ENCODE measurements around the gene CYP8B1.

Gene CYP8B1

GRCh38 chr3:42867138-42867537 lies 8.5 kb downstream of the CYP8B1 start:
- peaks cover 3% of the 10 kb centered on the region for H3K9me3 ChIP-seq (ENCODE audit: insufficient read depth, low read depth, low read length)
- H3K4me1 ChIP-seq (ENCODE audit: control insufficient read depth in 1 of 2, insufficient read depth in 2 of 2, low read length in 2 of 2), result no peaks in the 10 kb centered on the region
- H2AFZ ChIP-seq (ENCODE audit: insufficient read depth, low read length, poor library complexity), result no peak overlapping the region
- H2BK5ac ChIP-seq (ENCODE audit: low read depth, low read length, poor library complexity), result no peak overlapping the region
- no peaks in the 10 kb centered on the region for H3K27me3 ChIP-seq (ENCODE audit: insufficient read depth, low read length)
- H2BK120ac ChIP-seq (ENCODE audit: insufficient read depth, low read length, poor library complexity), result no peak overlapping the region
- no peak overlapping the region for H2BK12ac ChIP-seq (ENCODE audit: low read length)
- H3K9ac ChIP-seq (ENCODE audit: low read length), result no peak overlapping the region
- H3K4me2 ChIP-seq (ENCODE audit: low read length), result no peak overlapping the region
- peaks cover 11 to 15% of the 10 kb centered on the region in 2 experiments for H3K36me3 ChIP-seq (ENCODE audit: control insufficient read depth in 1 of 2, insufficient read depth in 2 of 2, low read length in 2 of 2)
- H3K23ac ChIP-seq (ENCODE audit: low read length), result no peak overlapping the region
- DNase-seq, result no peak
- H2AK5ac ChIP-seq (ENCODE audit: low read length), result no peak overlapping the region
- H3K4ac ChIP-seq (ENCODE audit: low read depth, low read length), result no peak overlapping the region
- H4K8ac ChIP-seq (ENCODE audit: low read depth, low read length), result no peak overlapping the region
- no peak overlapping the region for H3K4me3 ChIP-seq (ENCODE audit: low read depth, low read length)
- no peak overlapping the region for H3K27ac ChIP-seq (ENCODE audit: low read depth, low read length)
- H3K18ac ChIP-seq (ENCODE audit: low read length), result no peak overlapping the region
- no peak overlapping the region for H4K12ac ChIP-seq (ENCODE audit: low read depth, low read length)
- no peak overlapping the region for H4K91ac ChIP-seq (ENCODE audit: low read depth, low read length)
- H3K14ac ChIP-seq (ENCODE audit: low read length), result no peak overlapping the region
- no peaks in the 10 kb centered on the region for H3K79me1 ChIP-seq (ENCODE audit: low read length)
- no CpG with 5 or more reads among the region's 7 CpGs for WGBS (ENCODE audit: extremely low coverage, insufficient coverage, insufficient read length)
- H3K79me2 ChIP-seq (ENCODE audit: control insufficient read depth, insufficient read depth, low read length, poor library complexity), result no peaks in the 10 kb centered on the region

- Histone ChIP-seq H3K9me3 (ENCODE audit: insufficient read depth, low read depth, low read length) (peaks cover 3% of the 10 kb centered on the region), H3K18ac (ENCODE audit: low read length) (no peak overlapping the region), H3K4me2 (ENCODE audit: low read length) (no peak overlapping the region), H3K4me1 (ENCODE audit: control insufficient read depth in 1 of 2, insufficient read depth in 2 of 2, low read length in 2 of 2) (no peaks in the 10 kb centered on the region), H3K23ac (ENCODE audit: low read length) (no peak overlapping the region), H4K91ac (ENCODE audit: low read depth, low read length) (no peak overlapping the region), H2BK120ac (ENCODE audit: insufficient read depth, low read length, poor library complexity) (no peak overlapping the region), H3K14ac (ENCODE audit: low read length) (no peak overlapping the region), H3K36me3 (ENCODE audit: control insufficient read depth in 1 of 2, insufficient read depth in 2 of 2, low read length in 2 of 2) (peaks cover 11 to 15% of the 10 kb centered on the region in 2 experiments), H2AFZ (ENCODE audit: insufficient read depth, low read length, poor library complexity) (no peak overlapping the region), H2AK5ac (ENCODE audit: low read length) (no peak overlapping the region), H3K4ac (ENCODE audit: low read depth, low read length) (no peak overlapping the region), H2BK12ac (ENCODE audit: low read length) (no peak overlapping the region), H3K4me3 (ENCODE audit: low read depth, low read length) (no peak overlapping the region), H3K79me1 (ENCODE audit: low read length) (no peaks in the 10 kb centered on the region), H4K12ac (ENCODE audit: low read depth, low read length) (no peak overlapping the region), H2BK5ac (ENCODE audit: low read depth, low read length, poor library complexity) (no peak overlapping the region), H3K27me3 (ENCODE audit: insufficient read depth, low read length) (no peaks in the 10 kb centered on the region), H4K8ac (ENCODE audit: low read depth, low read length) (no peak overlapping the region), H3K9ac (ENCODE audit: low read length) (no peak overlapping the region), H3K27ac (ENCODE audit: low read depth, low read length) (no peak overlapping the region), H3K79me2 (ENCODE audit: control insufficient read depth, insufficient read depth, low read length, poor library complexity) (no peaks in the 10 kb centered on the region)
- WGBS (ENCODE audit: extremely low coverage, insufficient coverage, insufficient read length), result no CpG with 5 or more reads among the region's 8 CpGs
- DNase-seq, result no peak
These were observed 10.4 kb downstream of the CYP8B1 start for GRCh38 chr3:42865256-42865655.

- H2BK120ac ChIP-seq (ENCODE audit: insufficient read depth, low read length, poor library complexity), result no peak overlapping the region
- H3K79me2 ChIP-seq (ENCODE audit: control insufficient read depth, insufficient read depth, low read length, poor library complexity), result no peaks in the 10 kb centered on the region
- H2BK12ac ChIP-seq (ENCODE audit: low read length), result no peak overlapping the region
- H3K9me3 ChIP-seq (ENCODE audit: insufficient read depth, low read depth, low read length), result peaks cover 3% of the 10 kb centered on the region
- H3K4ac ChIP-seq (ENCODE audit: low read depth, low read length), result no peak overlapping the region
- no peak overlapping the region for H3K4me2 ChIP-seq (ENCODE audit: low read length)
- no peak overlapping the region for H2BK5ac ChIP-seq (ENCODE audit: low read depth, low read length, poor library complexity)
- H3K27ac ChIP-seq (ENCODE audit: low read depth, low read length), result no peak overlapping the region
- H3K14ac ChIP-seq (ENCODE audit: low read length), result no peak overlapping the region
- WGBS (ENCODE audit: extremely low coverage, insufficient coverage, insufficient read length), result no CpG with 5 or more reads among the region's 15 CpGs
- H4K12ac ChIP-seq (ENCODE audit: low read depth, low read length), result no peak overlapping the region
- H3K79me1 ChIP-seq (ENCODE audit: low read length), result no peaks in the 10 kb centered on the region
- H3K27me3 ChIP-seq (ENCODE audit: insufficient read depth, low read length), result no peaks in the 10 kb centered on the region
- H3K9ac ChIP-seq (ENCODE audit: low read length), result no peak overlapping the region
- no peak overlapping the region for H2AK5ac ChIP-seq (ENCODE audit: low read length)
- no peak overlapping the region for H3K23ac ChIP-seq (ENCODE audit: low read length)
- H3K36me3 ChIP-seq (ENCODE audit: control insufficient read depth in 1 of 2, insufficient read depth in 2 of 2, low read length in 2 of 2), result peaks cover 11% of the 10 kb centered on the region in 2 experiments
- DNase-seq, result no peak
- H4K8ac ChIP-seq (ENCODE audit: low read depth, low read length), result no peak overlapping the region
- no peak overlapping the region for H3K4me3 ChIP-seq (ENCODE audit: low read depth, low read length)
- no peak overlapping the region for H4K91ac ChIP-seq (ENCODE audit: low read depth, low read length)
- no peak overlapping the region for H2AFZ ChIP-seq (ENCODE audit: insufficient read depth, low read length, poor library complexity)
- H3K18ac ChIP-seq (ENCODE audit: low read length), result no peak overlapping the region
- no peaks in the 10 kb centered on the region for H3K4me1 ChIP-seq (ENCODE audit: control insufficient read depth in 1 of 2, insufficient read depth in 2 of 2, low read length in 2 of 2)
These were observed 11.2 kb downstream of the CYP8B1 start for GRCh38 chr3:42864321-42864950.

GRCh38 chr3:42856544-42856943 lies 19.1 kb downstream of the CYP8B1 start:
- Histone ChIP-seq H3K36me3 (ENCODE audit: control insufficient read depth in 1 of 2, insufficient read depth in 2 of 2, low read length in 2 of 2) (peaks cover 0 to 8% of the 10 kb centered on the region in 2 experiments), H3K4me1 (ENCODE audit: control insufficient read depth in 1 of 2, insufficient read depth in 2 of 2, low read length in 2 of 2) (peaks cover 2 to 4% of the 10 kb centered on the region in 2 experiments), H2BK120ac (ENCODE audit: insufficient read depth, low read length, poor library complexity) (no peak overlapping the region), H3K27ac (ENCODE audit: low read depth, low read length) (no peak overlapping the region), H3K4me3 (ENCODE audit: low read depth, low read length) (no peak overlapping the region), H2AFZ (ENCODE audit: insufficient read depth, low read length, poor library complexity) (no peak overlapping the region), H2BK12ac (ENCODE audit: low read length) (no peak overlapping the region), H3K23ac (ENCODE audit: low read length) (no peak overlapping the region), H3K4me2 (ENCODE audit: low read length) (no peak overlapping the region), H3K27me3 (ENCODE audit: insufficient read depth, low read length) (no peaks in the 10 kb centered on the region), H3K18ac (ENCODE audit: low read length) (no peak overlapping the region), H2AK5ac (ENCODE audit: low read length) (no peak overlapping the region), H2BK5ac (ENCODE audit: low read depth, low read length, poor library complexity) (no peak overlapping the region), H3K4ac (ENCODE audit: low read depth, low read length) (no peak overlapping the region), H4K91ac (ENCODE audit: low read depth, low read length) (no peak overlapping the region), H3K79me2 (ENCODE audit: control insufficient read depth, insufficient read depth, low read length, poor library complexity) (no peaks in the 10 kb centered on the region), H4K12ac (ENCODE audit: low read depth, low read length) (no peak overlapping the region), H3K79me1 (ENCODE audit: low read length) (no peaks in the 10 kb centered on the region), H3K14ac (ENCODE audit: low read length) (no peak overlapping the region), H4K8ac (ENCODE audit: low read depth, low read length) (no peak overlapping the region), H3K9ac (ENCODE audit: low read length) (no peak overlapping the region), H3K9me3 (ENCODE audit: insufficient read depth, low read depth, low read length) (no peaks in the 10 kb centered on the region)
- no CpG with 5 or more reads among the region's 3 CpGs for WGBS (ENCODE audit: extremely low coverage, insufficient coverage, insufficient read length)
- no peak for DNase-seq

All from trophoblast cell (in vitro differentiated cells and primary cell).